ENCODE measurements around the gene JAZF1. TPM values are rescaled to one million over a fixed set of nuclear protein-coding genes. Genes with fewer than 3 reads are reported as not detected.

JAZF1 gene
- total and polyA plus RNA-seq, 2 of the 4 experiments (the other 2 are of a cell fraction), result 8.4 to 10.5 TPM

DNA sequence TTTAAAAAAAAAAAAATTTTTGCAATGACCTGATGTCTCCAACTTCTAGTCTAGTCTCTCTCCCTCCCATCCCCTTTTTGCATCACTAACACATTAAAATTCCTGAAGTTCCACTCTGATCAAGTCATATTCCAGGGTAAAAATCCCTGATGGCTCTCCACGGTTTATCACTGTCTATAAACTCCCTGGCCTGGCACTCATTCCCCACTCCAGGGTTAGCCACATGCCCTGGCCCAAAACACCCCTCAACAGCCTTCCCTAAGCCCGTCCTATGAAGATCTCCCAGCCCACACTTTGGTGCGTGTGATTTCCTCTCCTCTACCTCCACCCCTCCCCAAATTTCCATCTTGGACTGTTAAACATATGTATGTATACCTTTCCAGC, 125.4 kb downstream of the JAZF1 start:
- dilution Hi-C loops (cut with HindIII; ENCODE audit: low sequenced_read_pairs, unreplicated experiment), result no loop called here
- Histone ChIP-seq H3K36me3 (ENCODE audit: control insufficient read depth, insufficient read depth, low read length) (no peaks in the 10 kb centered on the region), H3K27ac (ENCODE audit: insufficient read depth, low read length) (peak overlapping the region; percentile 60), H4K8ac (ENCODE audit: low read depth in 2 of 2, low read length in 2 of 2) (peak overlapping the region; percentile 57 to 73; a peak in 3 of 4 replicates), H3K56ac (ENCODE audit: extremely low read depth, insufficient read depth, low read length) (no peak overlapping the region), H3K9ac (ENCODE audit: low read depth, low read length) (no peak overlapping the region), H3K23ac (ENCODE audit: low read depth, low read length) (peak overlapping the region; percentile 90), H3K18ac (ENCODE audit: low read depth, low read length) (peak overlapping the region; percentile 24; the same call in 1 of the 2 replicates), H2BK15ac (ENCODE audit: low read depth, low read length) (peak overlapping the region; percentile 86; the same call in 1 of the 3 replicates), H2AK9ac (replicated peaks; ENCODE audit: low read depth, low read length, poor library complexity) (peak overlapping the region; percentile 67), H2BK20ac (ENCODE audit: low read depth, low read length) (peak overlapping the region; percentile 97), H3K4me3 (ENCODE audit: insufficient read depth, low read depth, low read length) (no peak overlapping the region), H2BK5ac (ENCODE audit: low read depth, low read length, poor library complexity, severe bottlenecking) (peak overlapping the region; percentile 90), H3K9me3 (ENCODE audit: control insufficient read depth, insufficient read depth, low read length) (no peaks in the 10 kb centered on the region), H3K27me3 (ENCODE audit: control insufficient read depth, insufficient read depth, low read length) (no peaks in the 10 kb centered on the region), H2BK120ac (ENCODE audit: low read depth, low read length) (peak overlapping the region; percentile 94), H3K9me1 (ENCODE audit: insufficient read depth, low read length) (peaks cover 15% of the 10 kb centered on the region), H4K20me1 (ENCODE audit: insufficient read depth, low read length) (no peaks in the 10 kb centered on the region), H4K5ac (ENCODE audit: low read depth, low read length) (peak overlapping the region; percentile 57; the same call in 1 of the 2 replicates), H3K14ac (replicated peaks; ENCODE audit: low read depth, low read length) (peak overlapping the region; percentile 90), H4K91ac (ENCODE audit: insufficient read depth, low read depth, low read length) (peak overlapping the region; percentile 92), H3K4me2 (ENCODE audit: low read depth, low read length) (0 out of 2 replicates have a peak overlapping the region, but pooled peaks have one; percentile 10), H3K4ac (ENCODE audit: low read depth, low read length) (peak overlapping the region; percentile 93), H3K4me1 (ENCODE audit: control insufficient read depth, insufficient read depth, low read length) (peaks cover 14% of the 10 kb centered on the region), H2AK5ac (ENCODE audit: low read depth, low read length) (peak overlapping the region; percentile 92), H3K79me1 (ENCODE audit: low read depth in 1 of 2, low read length in 2 of 2) (peaks cover 12 to 47% of the 10 kb centered on the region in 2 experiments; a peak in 3 of 4 replicates), H2AFZ (replicated peaks; ENCODE audit: low read length, poor library complexity) (peak overlapping the region; percentile 52)
- DNase-seq (peak; percentile 37), ATAC-seq (ENCODE audit: low read depth) (peak; percentile 75)
- TF ChIP-seq FOS (IDR thresholded peaks at IDR 0.05; ENCODE audit: low read depth, low read length) (no peak), MAZ (IDR thresholded peaks at IDR 0.05; ENCODE audit: borderline replicate concordance, low read depth, low read length) (no peak)
- TF ChIP-seq, protein P1, sequence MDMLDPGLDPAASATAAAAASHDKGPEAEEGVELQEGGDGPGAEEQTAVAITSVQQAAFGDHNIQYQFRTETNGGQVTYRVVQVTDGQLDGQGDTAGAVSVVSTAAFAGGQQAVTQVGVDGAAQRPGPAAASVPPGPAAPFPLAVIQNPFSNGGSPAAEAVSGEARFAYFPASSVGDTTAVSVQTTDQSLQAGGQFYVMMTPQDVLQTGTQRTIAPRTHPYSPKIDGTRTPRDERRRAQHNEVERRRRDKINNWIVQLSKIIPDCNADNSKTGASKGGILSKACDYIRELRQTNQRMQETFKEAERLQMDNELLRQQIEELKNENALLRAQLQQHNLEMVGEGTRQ (IDR thresholded peaks at IDR 0.05; ENCODE audit: low read depth, low read length), result no peak
- ChIA-PET POLR2A (ENCODE audit: unreplicated experiment) (no interaction called here), CTCF (interaction anchor here (1.3 kb wide), 1 partner anchor 10 kb away, joined by 3 read pairs; no protein-coding TSS in a partner anchor)
- no TSS peak for BruUV-seq (replicated peaks)
- intact Hi-C loops (cut with micrococcal nuclease), result no loop called here
- 0% methylated on average over 1 of the region's 3 CpGs; no CpG with 5 or more reads in 1 of the 2 experiments for WGBS, 2 experiments (ENCODE audit: extremely low coverage in 2 of 2, insufficient read length in 1 of 2)
- in situ Hi-C loops (cut with MboI; ENCODE audit: low sequenced_read_pairs), result no loop called here

All from IMR-90 (cell line).